ENCODE measurements around the gene REV1. TPM values are rescaled to one million over a fixed set of nuclear protein-coding genes. Genes with fewer than 3 reads are reported as not detected.

Gene REV1
- total and polyA plus RNA-seq, 8 donors, result 6.5 to 122 (median 23.5) TPM

DNA sequence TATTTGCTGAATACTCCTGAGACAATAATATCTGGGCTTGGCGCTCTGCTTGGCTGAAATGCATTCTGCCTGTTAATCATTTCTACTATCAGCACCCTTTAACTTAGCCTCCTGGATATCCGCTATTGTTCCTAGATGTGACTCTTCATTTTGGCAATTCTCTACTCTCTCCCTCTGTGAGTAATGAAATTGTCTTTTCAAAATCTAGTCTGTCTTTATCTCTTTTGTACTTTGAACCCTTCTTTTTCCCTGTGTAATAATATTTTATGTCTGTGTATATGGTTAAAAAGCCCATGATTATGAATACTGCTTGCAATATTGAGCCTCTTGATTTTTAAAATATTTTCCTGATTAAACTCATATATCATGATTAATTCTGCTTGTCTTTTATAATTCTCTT lies 6.2 kb upstream of the REV1 start:
- Histone ChIP-seq H3K27me3 (peaks cover 0 to 24% (median 0%) of the 10 kb centered on the region in 3 donors), H3K9me3 (no peaks in the 10 kb centered on the region), H3K4me3 (no peak overlapping the region), H3K27ac (no peak overlapping the region), H3K36me3 (no peaks in the 10 kb centered on the region), H3K4me1 (peaks cover under 1 to 5% (median 2%) of the 10 kb centered on the region in 4 donors)
- 52 to 70% (median 62%) methylated on average over 2 of the region's 2 CpGs for WGBS, 5 donors
- DNase-seq, result no peak
- intact Hi-C loops (cut with DNase I; ENCODE audit: low total_unique reads), result no loop called here
- TF ChIP-seq POLR2AphosphoS5 (IDR thresholded peaks at IDR 0.05) (no peak), POLR2A (IDR thresholded peaks at IDR 0.05) (no peak), EP300 (IDR thresholded peaks at IDR 0.05) (no peak)
- TF ChIP-seq, protein P1, sequence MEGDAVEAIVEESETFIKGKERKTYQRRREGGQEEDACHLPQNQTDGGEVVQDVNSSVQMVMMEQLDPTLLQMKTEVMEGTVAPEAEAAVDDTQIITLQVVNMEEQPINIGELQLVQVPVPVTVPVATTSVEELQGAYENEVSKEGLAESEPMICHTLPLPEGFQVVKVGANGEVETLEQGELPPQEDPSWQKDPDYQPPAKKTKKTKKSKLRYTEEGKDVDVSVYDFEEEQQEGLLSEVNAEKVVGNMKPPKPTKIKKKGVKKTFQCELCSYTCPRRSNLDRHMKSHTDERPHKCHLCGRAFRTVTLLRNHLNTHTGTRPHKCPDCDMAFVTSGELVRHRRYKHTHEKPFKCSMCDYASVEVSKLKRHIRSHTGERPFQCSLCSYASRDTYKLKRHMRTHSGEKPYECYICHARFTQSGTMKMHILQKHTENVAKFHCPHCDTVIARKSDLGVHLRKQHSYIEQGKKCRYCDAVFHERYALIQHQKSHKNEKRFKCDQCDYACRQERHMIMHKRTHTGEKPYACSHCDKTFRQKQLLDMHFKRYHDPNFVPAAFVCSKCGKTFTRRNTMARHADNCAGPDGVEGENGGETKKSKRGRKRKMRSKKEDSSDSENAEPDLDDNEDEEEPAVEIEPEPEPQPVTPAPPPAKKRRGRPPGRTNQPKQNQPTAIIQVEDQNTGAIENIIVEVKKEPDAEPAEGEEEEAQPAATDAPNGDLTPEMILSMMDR (IDR thresholded peaks at IDR 0.05), result no peak

DNA sequence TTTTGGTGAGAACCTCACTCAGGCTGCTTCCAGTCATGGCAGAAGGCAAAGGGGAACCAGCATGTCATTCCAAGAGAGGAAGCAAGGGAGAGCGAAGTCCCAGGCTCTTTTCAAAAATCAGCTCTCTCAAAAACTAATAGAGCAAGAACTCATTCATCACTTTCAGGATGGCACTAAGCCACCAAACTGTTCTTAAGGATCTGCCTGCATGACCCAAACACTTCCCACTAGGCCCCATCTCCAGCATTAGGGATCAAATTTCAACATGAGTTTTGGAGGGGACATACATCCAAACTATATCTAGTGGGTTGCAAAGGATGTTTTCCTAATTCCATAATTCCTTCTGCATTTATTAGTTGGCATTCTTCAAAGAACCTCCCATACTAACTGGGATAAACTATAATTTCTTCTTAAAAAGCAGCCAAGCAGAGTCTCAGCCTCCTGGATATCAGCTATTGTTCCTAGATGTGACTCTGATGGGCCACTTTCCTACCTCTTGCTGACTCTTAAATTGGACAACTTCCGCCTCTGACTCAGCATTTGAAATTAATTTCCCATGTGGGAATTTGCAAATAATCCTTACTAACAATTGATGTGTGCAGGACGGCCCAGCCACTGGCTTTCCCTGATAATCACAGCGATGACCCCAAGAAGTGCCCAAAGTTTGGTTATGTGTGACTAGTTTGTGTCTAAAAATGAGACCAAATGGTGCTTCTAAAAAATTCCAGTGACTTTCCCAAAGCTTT lies 5.5 kb upstream of the REV1 start:
- TF ChIP-seq EP300 (IDR thresholded peaks at IDR 0.05), result no peak
- no peak for TF ChIP-seq POLR2A (IDR thresholded peaks at IDR 0.05)
- TF ChIP-seq POLR2AphosphoS5 (IDR thresholded peaks at IDR 0.05), result no peak
- TF ChIP-seq, protein P1 (IDR thresholded peaks at IDR 0.05), result no peak
- Histone ChIP-seq H3K4me1 (peaks cover 7 to 11% (median 9%) of the 10 kb centered on the region in 4 donors), H3K4me3 (no peak overlapping the region), H3K9me3 (no peaks in the 10 kb centered on the region), H3K36me3 (no peaks in the 10 kb centered on the region), H3K27ac (no peak overlapping the region), H3K27me3 (peaks cover 0 to 24% (median 0%) of the 10 kb centered on the region in 3 donors)
- WGBS, 5 donors, result 89 to 97% (median 91%) methylated on average over 4 of the region's 4 CpGs
- intact Hi-C loops (cut with DNase I; ENCODE audit: low total_unique reads), result no loop called here
- DNase-seq, result peak in 1 of 2 donors; percentile 23

GRCh38 chr2:99492721-99493120 lies 2.9 kb upstream of the REV1 start:
- H3K4me3 ChIP-seq, result no peak overlapping the region
- H3K36me3 ChIP-seq, result no peaks in the 10 kb centered on the region
- peaks cover 8 to 18% (median 12%) of the 10 kb centered on the region in 4 donors for H3K4me1 ChIP-seq
- no peak for DNase-seq
- intact Hi-C loops (cut with DNase I; ENCODE audit: low total_unique reads), result no loop called here
- H3K27ac ChIP-seq, result no peak overlapping the region
- H3K9me3 ChIP-seq, result no peaks in the 10 kb centered on the region
- no peak for TF ChIP-seq POLR2AphosphoS5 (IDR thresholded peaks at IDR 0.05)
- peaks cover 0 to 11% (median 0%) of the 10 kb centered on the region in 3 donors for H3K27me3 ChIP-seq

- no peak for DNase-seq
- peaks cover 14 to 34% (median 25%) of the 10 kb centered on the region in 4 donors for H3K4me1 ChIP-seq
- H3K4me3 ChIP-seq, result peak overlapping the region; percentile 81 to 97 (median 94)
- WGBS, 5 donors, result 31 to 40% (median 37%) methylated on average over 25 to 31 of the region's 31 CpGs
- no peaks in the 10 kb centered on the region for H3K27me3 ChIP-seq
- intact Hi-C loops (cut with DNase I; ENCODE audit: low total_unique reads), result no loop called here
- peak overlapping the region; percentile 92 to 100 (median 99) for H3K27ac ChIP-seq
- H3K9me3 ChIP-seq, result no peaks in the 10 kb centered on the region
- no peaks in the 10 kb centered on the region for H3K36me3 ChIP-seq
- TF ChIP-seq EP300 (IDR thresholded peaks at IDR 0.05) (no peak), POLR2AphosphoS5 (IDR thresholded peaks at IDR 0.05) (no peak), POLR2A (IDR thresholded peaks at IDR 0.05) (no peak)
- TF ChIP-seq, protein P1 (IDR thresholded peaks at IDR 0.05), result no peak
These were observed 1.0 kb upstream of the REV1 start for GRCh38 chr2:99490623-99491461.
